GM12873 (cell line): ENCODE data around the gene NPAS2.

ENCODE experiments used
- CTCF ChIP-seq: IDR thresholded peaks from 2 replicates; pipeline ENCODE4 v1.5.1; 2012; ENCODE audit warnings: low read depth, mild to moderate bottlenecking, moderate library complexity, low read length, control low read depth; ENCODE audit not compliant: insufficient read depth; ENCODE audit errors: missing control alignments

The NPAS2 gene

DNA sequence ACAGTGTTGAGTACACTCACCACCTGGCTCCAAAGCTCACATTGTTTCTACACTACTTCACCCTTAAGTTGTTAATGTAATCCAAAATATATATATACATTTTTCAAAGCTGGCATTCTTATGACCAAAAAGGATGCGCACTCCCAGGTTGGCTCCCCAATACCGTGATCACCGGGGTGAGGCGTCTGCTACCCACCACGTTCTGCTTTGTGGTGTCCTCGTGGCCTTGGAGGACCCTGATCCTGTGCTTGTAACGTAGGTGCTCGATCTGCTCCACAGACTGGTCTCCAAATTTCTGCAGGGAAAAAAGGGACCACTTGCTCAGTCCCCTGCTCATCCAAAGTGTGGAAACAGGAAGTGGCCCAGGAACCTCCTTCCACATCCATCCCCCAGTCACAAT lies 207.9 kb downstream of the NPAS2 start:
- TF ChIP-seq CTCF, result no peak

- TF ChIP-seq CTCF, result no peak
These were observed 211.1 kb downstream of the NPAS2 start for GRCh38 chr2:101030866-101031554.

GRCh38 chr2:101032084-101032776 lies 212.3 kb downstream of the NPAS2 start:
- no peak for TF ChIP-seq CTCF

DNA sequence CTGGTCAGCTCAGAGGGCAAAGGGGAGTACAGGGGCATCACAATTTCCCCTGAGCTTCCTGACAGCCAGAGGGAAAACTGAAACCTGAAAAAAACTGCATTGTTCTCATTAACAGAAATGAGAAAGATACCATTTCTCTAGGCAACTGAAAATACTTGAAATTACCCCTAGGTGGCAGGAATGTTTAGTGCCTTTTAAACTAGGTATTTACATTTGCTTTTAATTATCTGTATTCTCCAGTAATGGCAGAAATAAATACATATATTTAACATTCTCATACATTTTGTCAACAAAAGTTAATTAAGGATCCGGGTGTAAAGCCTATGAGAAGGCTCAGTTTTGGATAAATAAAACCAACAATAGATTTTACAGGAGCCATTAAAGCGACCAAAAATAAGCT lies 216.6 kb downstream of the NPAS2 start:
- peak; percentile 47 for TF ChIP-seq CTCF

DNA sequence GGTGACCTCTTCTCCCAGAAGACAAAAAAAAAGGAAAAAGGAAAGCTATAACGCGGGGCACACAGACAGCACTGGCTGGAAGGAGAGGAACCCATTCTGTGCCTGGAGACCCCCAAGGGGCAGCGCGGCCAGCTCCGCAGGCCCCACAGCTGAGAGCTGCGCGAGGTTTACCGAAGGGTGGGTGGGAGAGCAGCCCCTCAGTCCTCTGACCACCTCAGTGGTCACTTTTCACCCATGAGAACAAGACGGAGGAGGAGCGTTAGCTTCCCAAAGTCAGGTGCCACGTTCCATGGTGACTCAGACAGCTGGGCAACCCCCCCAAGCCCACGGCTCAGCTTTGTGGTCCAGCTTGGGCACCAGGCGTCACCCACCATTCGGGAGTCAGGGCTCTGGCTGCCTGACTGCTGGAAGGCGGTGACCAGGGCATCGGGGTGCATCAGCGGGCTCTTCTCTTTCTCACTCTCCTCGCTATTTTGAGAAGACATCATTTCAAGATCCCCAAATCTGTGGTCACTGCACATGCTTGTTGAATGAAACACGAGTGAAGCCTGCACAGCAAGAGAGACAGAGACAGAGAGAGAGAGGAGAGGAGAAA lies 217.3 kb downstream of the NPAS2 start:
- TF ChIP-seq CTCF, result no peak

DNA sequence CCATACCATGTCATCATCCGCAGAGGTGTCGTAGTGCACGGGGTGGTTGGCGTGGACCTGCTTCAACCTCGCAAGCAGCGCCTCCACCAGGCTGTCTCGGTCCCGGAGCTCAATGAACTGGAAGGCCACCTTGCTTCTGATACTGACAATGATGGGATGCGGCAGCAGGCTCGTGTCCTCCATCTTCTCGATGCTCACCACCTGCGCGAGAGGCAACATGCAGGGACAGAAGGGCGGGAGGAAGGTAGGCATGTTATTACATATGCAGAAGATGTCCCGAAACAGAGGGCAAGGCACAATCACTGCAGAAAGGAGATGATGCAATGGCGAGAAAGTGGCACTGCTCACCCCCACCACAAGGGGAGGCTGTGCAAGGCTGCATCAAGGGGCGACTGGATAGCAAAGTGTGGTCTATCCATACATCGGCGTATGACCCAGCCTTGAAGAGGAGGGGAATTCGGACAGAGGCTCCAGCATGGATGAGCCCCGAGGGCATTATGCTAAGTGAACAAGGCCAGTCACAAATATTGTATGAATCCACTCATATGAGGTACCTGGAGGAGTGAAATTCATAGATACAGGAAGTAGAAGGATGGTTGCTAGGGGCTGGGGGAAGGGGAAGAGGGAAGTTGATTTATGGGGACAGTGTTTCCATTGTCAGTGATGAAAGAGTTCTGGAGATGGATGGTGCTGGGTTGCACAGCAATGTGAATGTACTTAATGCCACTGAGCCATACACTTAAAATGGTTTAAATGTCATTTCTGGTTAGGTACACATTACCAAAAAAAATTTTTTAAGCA lies 218.7 kb downstream of the NPAS2 start:
- peak; percentile 77 for TF ChIP-seq CTCF

DNA sequence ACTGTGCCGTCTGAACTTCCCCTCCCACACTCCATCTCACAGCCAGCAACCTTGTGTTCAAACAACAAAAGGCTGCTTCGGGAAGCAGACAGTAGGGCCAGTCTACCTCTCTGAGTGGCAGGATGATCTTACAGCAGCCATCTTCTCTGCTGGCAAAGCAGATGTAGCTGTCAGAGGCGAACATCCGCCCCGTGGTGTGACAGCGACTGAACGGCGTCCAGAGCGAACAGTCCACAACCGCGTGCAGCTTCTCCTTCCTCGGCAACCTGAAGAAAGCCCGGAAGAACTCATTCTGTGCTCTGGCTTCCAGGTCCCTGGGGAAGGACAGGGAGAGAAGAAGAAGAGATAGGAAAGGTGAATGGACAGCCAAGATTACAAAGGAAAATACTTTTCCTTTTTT lies 220.1 kb downstream of the NPAS2 start:
- TF ChIP-seq CTCF, result no peak
